Suprapubic skin (tissue), 4 donors: ENCODE data around the gene SMS.

Experiments used
- CTCF ChIP-seq, 2 donors: fragments of 200-600 bp in 1 of 2; fragments of 450-650 bp in 1 of 2; sonication (generic) in 1 of 2; IDR thresholded peaks; one replicate each; pipeline ENCODE4 v1.5.1; 2016 to 2019; ENCODE audit warnings: antibody characterized with exemption in 2 of 2, mild to moderate bottlenecking in 1 of 2, moderate library complexity in 1 of 2
- EP300 ChIP-seq: sonication (generic); formaldehyde crosslinking; IDR thresholded peaks from one replicate; pipeline ENCODE4 v1.6.1; 2017; ENCODE audit warnings: antibody characterized with exemption
- POLR2A ChIP-seq, 2 donors: fragments of 450-650 bp; IDR thresholded peaks; one replicate each; pipeline ENCODE4 v1.6.1; 2017; ENCODE audit warnings: antibody characterized with exemption in 2 of 2, mild to moderate bottlenecking in 2 of 2, moderate library complexity in 2 of 2
- POLR2AphosphoS5 ChIP-seq, 3 donors: sonication (generic); formaldehyde crosslinking; IDR thresholded peaks; one replicate each; pipeline ENCODE4 v1.6.1; 2017; ENCODE audit warnings: antibody characterized with exemption in 3 of 3

- TF ChIP-seq CTCF (IDR thresholded peaks at IDR 0.05) (no peak), POLR2A (IDR thresholded peaks at IDR 0.05) (no peak), EP300 (no peak), POLR2AphosphoS5 (IDR thresholded peaks at IDR 0.05) (no peak)
Measured at GRCh38 chrX:21959362-21960051, 19.0 kb downstream of the SMS start.
